NCI-H146 treated with DMSO at 0.1 percent for 48 hours (cell line): ENCODE results near the gene NAP1L1.

ENCODE experiments used
- DNase-seq: peaks from one replicate; lab custom pipeline; 2025; ENCODE audit not compliant: unreplicated experiment; lab: John Stamatoyannopoulos, UW

The NAP1L1 gene

GRCh38 chr12:76084863-76085519 lies 506 bp upstream of the NAP1L1 start:
- no peak for DNase-seq

GRCh38 chr12:76083246-76083903 lies 1.1 kb downstream of the NAP1L1 start:
- DNase-seq, result no peak

- no peak for DNase-seq
Observed at GRCh38 chr12:76081909-76082308, 2.6 kb downstream of the NAP1L1 start.

DNA sequence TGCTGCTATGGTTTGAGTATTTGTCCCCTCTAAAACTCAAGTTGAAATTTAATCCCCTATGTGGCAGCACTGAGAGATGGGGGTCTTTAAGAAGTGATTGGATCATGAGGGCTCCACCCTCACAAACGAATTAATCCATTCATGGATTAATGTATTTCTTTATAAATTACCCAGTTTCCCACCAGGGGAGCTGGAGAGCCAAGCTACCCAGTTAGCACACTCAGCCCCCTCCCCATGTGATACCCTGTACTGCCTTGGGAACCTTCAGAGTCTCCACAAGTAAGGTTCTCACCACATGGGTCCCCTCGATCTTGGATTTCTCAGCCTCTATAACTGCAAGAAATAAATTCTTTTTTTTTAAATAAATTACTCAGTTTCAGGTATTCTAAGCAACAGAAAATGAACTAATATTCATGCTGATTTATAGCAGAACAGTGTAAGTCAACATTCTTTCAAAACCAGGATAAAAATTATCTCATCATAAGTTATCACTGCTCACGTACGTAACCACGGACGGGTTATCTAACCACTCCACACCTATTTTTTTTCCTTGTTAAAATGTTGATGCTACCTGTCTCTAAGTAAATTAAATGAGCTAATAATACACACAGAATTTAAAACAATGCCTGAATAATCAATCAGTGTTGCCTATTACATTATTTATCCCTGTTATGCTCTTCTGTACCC lies 3.6 kb downstream of the NAP1L1 start:
- no peak for DNase-seq

DNA sequence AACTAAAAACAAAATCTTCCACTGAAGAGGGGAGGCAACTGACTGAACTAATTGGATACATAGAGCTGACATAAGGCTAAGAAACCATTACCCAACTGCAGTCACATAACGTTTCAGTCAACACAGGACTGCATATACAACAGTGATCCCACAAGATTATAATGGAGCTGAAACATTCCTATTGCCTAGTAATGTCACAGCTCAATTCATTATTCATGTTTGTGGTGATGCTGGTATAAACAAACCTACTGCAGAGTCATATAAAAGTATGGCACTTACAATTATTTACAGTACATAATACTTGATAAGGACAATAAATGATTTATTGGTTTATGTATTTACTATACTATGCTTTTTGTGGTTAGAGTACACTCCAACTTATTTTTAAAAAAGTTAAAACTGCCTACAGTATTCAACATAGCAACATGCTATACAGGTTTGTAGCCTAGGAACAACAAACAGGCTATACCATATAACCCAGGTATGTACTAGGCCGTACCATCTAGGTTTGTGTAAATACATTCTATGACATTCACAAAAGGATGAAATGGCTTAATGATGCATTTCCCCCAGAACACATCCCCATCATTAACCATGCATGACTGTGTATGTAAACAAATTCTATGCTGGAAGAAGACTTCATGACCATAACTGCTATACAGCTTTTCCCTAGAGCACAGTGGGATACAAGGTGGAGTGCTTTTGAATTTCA lies 4.3 kb downstream of the NAP1L1 start:
- no peak for DNase-seq

DNA sequence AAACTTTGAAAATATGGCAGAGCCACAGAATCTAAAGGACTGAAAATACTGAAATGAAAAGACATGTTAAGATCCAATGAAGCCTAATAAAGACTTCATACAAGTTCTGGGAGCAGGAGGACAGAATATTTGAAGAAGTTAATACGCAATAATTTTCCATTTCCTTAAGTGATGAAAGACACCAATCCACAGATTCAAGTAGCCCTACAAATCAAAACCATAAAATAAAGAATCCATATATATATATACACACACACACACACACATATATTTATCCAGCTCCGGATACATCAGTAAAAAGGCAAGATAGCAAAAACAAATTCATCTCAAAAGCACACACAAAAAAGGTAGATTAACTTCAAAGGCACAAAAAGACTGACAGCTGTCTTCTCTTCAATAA lies 5.7 kb downstream of the NAP1L1 start:
- DNase-seq, result no peak

GRCh38 chr12:76075448-76075847 lies 9.0 kb downstream of the NAP1L1 start:
- no peak for DNase-seq

GRCh38 chr12:76074701-76075336 lies 9.7 kb downstream of the NAP1L1 start:
- no peak for DNase-seq

DNA sequence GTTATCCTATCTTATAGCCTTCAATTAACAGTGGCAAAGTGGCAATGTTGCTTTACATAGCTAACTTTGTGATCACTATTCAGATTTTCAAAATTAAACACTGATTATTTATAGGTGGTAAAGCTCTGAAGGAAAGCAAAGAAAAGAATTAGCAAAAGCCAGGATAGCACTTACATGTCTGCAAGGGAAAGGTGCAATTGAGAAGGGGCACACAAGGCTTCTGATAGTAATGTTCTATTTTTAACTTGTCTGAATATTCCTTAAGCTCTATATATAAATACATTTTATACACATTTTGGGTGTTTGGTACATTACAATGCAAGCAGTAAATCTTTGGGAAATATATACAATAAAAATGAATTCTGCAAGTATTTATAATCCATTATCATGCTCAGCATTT lies 10.9 kb downstream of the NAP1L1 start:
- DNase-seq, result no peak

GRCh38 chr12:76072568-76072967 lies 11.9 kb downstream of the NAP1L1 start:
- DNase-seq, result no peak

- no peak for DNase-seq
Observed at GRCh38 chr12:76069339-76069738, 15.1 kb downstream of the NAP1L1 start.

DNA sequence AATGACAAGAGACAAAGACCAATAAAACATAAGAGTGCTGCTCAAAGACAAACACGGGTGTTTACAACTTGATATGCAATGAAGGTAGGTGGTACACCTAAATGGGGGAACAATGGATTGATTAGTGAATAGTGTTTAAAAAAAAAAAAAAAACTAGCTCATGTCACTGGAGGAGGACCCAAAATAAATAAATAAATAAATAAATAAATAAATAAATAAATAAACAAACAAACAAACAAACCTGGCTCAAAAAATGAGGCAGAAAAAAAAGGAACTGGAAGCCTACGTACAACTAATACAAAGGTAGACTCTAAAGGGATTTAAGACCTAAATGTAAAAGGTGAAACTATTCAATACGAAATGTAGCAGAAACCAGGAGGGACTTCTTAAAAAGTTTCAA lies 18.6 kb downstream of the NAP1L1 start:
- DNase-seq, result no peak

GRCh38 chr12:76064904-76065303 lies 19.6 kb downstream of the NAP1L1 start:
- DNase-seq, result no peak

- no peak for DNase-seq
Observed at GRCh38 chr12:76060111-76060510, 24.4 kb downstream of the NAP1L1 start.

GRCh38 chr12:76057326-76057725 lies 27.2 kb downstream of the NAP1L1 start:
- DNase-seq, result no peak

GRCh38 chr12:76055393-76055792 lies 29.1 kb downstream of the NAP1L1 start:
- no peak for DNase-seq

GRCh38 chr12:76049575-76050251 lies 34.8 kb downstream of the NAP1L1 start:
- no peak for DNase-seq

DNA sequence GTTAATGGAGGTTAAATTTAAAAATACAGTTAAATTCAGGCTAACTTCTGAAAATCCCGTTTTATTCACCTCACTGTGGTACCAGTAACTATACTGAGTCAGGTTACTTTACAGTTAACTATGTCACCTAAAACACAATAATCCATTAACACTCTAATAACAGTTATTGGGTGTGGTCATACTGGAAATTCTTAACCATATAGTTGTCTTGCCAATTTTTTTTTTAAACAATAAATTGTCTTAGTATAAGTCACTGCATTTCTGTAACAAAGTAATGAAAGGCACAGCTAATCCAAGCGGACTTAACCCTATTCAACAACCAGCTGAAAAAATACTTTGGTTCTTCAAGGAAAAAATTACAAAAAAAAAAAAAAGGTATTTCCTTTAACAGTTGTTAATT lies 36.7 kb downstream of the NAP1L1 start:
- DNase-seq, result no peak

GRCh38 chr12:76047060-76047459 lies 37.4 kb downstream of the NAP1L1 start:
- DNase-seq, result no peak

GRCh38 chr12:76043377-76043776 lies 41.1 kb downstream of the NAP1L1 start:
- no peak for DNase-seq

- no peak for DNase-seq
Observed at GRCh38 chr12:76042147-76042546, 42.3 kb downstream of the NAP1L1 start.
